Stimulated activated CD4-positive, alpha-beta T cell treated with anti-CD3 and anti-CD28 coated beads, Interleukin-12 subunit alpha, Interleukin-12 subunit beta, amount 100 ng/mL, for 24 hours (primary cell): Measurements from ENCODE around the gene ZNF76.
A peak's percentile ranks its signal among the peaks of the same experiment; 100 is the strongest.

ENCODE experiments used
- DNase-seq, 2 experiments: peaks; one replicate each; pipeline ENCODE4 v3.0.0-alpha.2; 2020; ENCODE audit warnings: low read depth in 2 of 2

The ZNF76 gene

DNA sequence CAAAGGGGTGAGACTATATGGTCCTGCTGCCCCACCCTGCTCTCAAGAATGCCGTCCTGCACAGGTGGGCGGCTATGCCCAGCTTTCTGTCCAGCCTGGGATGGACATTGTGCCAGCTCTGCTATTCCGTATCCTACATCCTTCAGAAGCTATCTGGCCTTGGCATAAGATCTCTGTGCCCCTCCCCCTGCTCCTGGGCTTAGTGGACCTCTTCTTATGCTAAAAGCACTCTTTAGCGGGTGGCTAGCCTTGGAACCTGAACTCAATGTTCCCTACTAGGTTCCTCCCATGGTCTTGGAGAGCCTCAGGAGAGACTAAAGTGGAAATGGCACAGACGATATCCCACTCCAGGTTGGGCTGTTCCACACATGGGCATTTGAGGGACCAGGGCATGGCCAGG, 23.3 kb upstream of the ZNF76 start:
- no peak for DNase-seq

DNA sequence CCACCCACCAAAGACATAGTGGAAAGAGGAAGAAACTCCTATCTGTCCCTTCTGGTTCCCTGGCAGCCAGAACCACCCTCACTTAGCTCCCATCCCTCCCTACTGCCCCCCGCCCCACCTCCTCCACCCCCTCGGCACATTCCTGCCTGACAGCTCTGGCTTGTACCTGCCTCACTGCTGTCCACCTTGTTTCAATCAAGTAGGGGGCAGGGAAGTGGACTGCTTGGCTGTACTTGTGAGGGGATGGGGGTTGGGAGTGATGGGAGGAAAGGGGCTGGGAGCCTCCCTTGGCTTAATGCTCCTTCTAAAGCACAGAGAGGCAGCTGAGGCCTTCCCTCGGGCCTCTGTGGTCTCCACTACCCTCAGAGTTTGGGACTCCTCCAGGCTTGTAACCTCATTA, 22.1 kb upstream of the ZNF76 start:
- no peak for DNase-seq

DNA sequence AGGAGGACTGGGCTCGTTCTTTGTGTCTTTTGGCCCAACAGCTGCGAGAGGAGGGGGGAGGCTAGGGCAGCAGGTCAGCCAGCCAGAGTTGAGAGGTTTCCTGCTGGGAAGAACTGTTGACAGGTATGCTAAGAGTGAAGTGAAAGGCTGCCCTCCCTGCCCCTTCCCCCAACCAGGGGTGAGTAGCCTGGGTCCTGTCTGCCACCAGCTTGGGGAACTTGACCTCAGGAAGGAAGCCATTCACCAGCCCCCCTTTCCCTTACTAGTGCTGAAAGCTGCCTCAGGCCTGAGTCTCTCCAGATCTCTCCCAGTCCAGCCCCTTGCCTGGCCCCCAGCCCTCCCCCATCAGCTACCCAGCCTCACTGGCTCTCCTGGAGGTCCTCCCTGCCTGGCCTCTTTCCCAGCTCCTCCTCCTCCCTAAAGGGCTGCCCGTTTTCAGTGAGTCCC, 20.7 kb upstream of the ZNF76 start:
- no peak for DNase-seq

DNA sequence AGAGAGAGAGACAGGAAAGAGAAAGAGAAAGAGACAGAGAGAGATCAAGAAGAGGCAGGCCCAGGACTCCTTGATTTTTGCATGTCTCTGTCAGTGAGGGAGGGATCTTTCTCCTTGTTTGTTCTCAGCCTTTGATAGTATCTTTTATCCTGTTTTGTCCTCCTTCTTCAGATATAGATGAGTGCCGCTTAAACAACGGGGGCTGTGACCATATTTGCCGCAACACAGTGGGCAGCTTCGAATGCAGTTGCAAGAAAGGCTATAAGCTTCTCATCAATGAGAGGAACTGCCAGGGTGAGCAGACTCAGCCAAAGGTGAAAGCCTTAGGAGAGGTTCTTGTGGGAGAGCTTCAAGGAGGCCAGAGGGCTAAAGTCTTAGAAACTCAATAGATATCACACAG, 20.0 kb upstream of the ZNF76 start:
- no peak for DNase-seq

DNA sequence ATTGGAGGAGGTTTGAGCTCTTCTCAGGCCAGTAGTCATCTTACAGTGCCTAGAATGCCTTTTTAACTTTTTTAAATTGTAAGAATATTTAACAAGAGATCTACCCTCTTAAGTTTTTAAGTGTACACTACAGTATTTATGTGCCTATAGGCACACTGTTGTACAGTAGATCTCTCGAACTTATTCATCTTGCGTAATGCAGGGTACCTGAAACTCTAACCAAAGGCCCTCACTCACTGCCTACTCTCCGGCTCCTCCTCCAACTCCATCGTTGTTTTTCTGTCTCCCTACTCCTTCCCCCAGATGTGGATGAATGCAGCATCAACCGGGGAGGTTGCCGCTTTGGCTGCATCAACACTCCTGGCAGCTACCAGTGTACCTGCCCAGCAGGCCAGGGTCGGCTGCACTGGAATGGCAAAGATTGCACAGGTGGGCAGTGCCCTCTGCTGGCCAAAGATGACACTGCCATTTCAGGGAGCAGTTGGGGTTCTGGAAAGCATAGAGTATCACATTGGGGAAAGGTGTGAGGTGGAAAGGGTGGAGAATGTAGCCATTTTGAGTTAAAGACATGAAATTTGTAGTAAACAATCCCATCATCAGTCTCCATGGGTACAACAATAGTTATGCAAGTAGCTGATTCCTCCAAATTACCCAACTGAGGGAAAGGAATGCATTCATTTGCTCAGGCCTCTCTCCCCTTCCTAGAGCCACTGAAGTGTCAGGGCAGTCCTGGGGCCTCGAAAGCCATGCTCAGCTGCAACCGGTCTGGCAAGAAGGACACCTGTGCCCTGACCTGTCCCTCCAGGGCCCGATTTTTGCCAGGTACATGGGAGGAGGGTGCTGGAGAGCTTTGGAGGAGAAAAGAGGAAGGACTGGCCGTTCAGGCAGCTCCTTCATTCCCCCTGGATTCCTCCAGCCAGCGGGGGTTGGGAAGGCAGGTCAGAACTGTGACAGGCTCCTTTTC, 18.4 kb upstream of the ZNF76 start:
- DNase-seq: peak; percentile 50 to 78

DNA sequence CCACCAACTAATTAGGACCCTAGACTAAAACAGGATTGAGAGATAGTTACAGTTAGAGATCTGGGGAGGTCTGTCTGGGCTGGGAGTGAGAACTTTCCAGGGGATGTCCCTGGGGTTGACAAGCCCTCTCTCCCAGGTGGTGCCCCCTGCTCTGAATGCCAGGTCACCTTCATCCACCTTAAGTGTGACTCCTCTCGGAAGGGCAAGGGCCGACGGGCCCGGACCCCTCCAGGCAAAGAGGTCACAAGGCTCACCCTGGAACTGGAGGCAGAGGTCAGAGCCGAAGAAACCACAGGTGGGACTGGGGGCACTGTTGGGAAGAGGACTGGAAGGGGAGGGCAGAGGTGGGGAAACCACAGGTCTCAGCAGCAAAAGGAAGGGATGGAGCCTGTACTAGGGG, 17.0 kb upstream of the ZNF76 start:
- DNase-seq: no peak

DNA sequence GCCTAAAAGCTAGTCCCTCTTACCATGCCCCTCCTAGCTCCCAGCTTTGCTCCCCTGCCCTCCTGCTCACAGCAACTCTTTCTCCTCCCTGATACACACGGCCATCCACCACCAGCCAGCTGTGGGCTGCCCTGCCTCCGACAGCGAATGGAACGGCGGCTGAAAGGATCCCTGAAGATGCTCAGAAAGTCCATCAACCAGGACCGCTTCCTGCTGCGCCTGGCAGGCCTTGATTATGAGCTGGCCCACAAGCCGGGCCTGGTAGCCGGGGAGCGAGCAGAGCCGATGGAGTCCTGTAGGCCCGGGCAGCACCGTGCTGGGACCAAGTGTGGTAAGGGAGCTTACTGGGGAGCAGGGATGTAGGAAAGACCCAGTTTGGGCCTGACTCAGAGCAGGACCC, 16.6 kb upstream of the ZNF76 start:
- DNase-seq: no peak

DNA sequence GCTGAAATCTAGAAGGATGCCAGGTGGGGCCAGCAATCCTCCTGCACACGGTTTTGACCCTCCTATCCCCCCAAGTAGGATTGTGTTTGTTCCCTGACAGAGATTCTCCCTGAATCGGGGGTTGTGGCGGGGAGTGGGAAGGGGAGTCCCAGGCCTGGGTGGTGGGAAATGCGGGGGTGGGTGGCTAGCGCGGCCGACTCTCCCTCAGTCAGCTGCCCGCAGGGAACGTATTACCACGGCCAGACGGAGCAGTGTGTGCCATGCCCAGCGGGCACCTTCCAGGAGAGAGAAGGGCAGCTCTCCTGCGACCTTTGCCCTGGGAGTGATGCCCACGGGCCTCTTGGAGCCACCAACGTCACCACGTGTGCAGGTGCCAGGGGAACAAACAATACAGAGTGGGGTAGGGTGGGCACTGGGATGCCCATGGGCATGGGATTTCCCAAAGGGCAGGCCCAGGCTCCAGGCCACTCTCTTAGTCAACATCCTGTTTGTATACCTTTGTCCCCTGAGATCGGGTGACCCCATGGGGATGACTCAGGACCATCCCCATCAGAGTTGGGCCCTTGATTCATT, 16.1 kb upstream of the ZNF76 start:
- DNase-seq: no peak

DNA sequence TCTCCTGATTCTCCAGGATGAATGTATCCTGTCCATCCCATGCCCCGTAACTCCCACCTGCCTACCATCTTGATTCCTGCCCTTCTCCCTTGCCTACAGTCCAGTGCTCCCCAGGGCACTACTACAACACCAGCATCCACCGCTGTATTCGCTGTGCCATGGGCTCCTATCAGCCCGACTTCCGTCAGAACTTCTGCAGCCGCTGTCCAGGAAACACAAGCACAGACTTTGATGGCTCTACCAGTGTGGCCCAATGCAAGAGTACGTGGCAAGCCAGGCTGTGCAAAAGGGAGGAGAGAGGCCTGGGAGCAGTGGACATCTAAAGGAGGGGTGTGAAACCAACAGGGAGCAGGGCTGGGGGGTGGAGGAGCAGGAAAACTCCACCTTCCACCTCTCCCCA, 15.0 kb upstream of the ZNF76 start:
- DNase-seq: no peak

DNA sequence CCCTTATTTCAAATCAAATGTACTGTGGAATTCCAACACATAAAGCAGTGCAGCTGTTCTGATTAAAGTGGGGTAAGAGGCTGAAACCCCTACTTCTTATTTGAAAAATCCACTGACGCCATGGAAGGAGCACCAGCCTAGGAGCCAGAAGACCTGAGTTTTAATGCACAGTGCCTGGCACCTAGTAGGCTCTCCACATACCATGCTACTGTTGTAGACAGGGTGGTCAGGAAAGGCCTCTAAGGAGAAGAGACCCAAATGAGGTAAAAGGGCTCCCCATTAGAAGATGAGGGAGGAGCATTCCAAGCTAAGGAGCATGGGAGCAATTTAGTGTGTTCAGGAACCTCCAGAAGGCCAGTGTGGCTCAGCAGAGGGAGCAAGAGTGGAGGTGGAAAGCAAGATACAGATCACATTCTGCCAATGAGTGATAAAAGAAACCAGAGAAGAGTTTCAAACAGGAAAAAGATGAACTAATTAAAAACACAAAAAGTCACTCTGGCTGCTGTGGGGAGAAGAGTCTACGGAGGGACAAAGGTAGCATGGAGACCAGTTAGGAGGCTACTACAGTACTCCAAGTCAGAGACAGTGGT, 11.8 kb upstream of the ZNF76 start:
- no peak for DNase-seq

DNA sequence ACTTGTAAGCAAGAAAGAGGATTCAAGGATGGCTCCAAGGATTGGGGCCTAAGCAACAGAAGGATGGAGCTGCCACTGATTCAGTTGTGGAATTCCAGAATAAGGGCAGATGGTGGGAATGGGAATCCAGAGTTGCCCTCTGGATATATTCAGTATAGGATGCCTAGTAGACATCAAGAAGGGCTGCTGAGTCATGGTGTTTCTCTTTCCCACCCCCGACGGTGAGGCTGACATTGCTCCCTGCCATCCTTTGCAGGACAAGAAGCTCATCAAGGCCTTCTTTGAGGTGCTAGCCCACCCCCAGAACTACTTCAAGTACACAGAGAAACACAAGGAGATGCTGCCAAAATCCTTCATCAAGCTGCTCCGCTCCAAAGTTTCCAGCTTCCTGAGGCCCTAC, 11.2 kb upstream of the ZNF76 start:
- no peak for DNase-seq

DNA sequence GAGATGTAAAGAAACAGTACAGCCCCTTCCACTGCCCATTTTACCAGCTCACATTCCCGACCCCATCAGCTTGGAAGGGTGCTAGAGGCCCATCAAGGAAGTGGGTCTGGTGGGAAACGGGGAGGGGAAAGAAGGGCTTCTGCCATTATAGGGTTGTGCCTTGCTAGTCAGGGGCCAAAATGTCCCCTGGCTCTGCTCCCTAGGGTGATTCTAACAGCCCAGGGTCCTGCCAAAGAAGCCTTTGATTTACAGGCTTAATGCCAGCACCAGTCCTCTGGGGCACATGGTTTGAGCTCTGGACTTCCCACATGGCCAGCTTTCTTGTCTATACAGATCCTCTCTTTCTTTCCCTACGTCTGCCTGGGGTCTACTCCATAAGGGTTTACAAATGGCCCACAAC, 10.6 kb upstream of the ZNF76 start:
- DNase-seq: no peak

DNA sequence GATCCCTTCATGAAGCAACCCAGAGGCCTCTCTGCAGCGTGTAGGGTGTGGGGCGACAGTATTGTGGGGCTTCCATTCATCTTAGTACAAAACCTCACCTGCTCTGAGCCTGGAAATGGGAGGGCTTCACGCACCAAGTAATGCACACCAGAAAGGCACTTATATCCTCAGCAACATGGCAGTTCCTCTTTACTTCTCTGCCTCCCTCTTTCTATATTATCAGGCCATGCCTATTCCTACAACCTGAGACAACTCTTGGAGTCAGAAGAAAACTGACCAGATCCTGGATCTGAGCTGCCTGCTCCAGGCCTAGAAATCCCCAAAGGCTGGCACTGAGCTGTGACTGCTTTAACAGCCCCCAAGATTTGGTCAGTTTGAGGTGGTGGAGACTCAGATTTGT, 7.6 kb upstream of the ZNF76 start:
- DNase-seq: no peak

DNA sequence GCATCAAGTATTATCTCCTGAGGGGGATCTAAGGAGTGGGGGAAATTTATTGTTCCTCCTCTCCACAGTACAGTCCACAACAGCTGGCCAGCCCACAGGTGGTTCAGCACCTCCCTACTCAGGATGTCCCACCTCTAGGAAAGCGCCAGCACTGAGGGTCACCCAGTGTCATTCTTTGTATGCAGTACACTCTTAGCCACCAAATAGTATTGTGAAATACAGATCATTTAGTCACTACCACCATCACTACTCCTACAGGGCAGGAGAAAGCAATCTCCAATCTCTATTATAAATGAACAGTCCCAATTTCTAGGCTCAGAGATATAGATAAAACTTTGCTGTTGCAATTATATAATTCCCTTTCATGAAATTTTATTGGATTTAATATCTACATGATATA, 6.3 kb upstream of the ZNF76 start:
- no peak for DNase-seq

DNA sequence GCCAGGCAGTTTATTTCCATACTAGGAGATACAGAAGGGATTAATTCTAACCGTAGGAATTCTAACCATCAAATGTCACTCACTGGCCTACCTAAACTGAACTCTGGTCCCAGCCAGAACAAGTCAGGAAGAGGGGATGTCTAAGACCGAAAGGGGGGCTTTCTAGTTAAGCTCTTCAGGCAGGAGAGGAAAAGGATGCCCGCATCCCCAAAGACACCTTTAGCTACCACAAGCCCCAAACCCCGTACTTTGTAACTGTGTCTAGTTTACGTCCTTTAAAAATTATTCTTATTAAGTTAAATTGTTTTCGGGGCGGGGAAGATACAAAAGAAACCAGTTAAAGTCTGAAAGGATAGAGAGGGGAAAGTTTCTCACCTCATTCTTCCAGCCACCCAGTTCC, 1.2 kb upstream of the ZNF76 start:
- DNase-seq: no peak

DNA sequence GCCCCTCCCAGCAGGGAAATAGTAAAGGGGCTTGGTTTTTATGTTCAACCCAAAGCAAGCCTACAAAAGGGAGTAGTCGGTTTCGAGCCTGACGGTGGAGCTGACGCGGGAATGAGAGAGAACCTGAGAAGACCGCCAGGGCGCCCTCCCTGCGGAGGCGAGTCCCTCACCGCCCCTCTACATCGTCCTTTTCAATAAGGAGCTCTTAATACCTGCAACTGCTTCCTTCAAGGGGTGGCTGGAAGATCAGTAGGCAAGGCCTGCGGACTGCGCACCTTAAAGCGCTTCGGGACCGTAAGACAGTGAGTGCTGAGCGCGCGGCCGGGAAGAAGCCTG, 709 bp upstream of the ZNF76 start:
- peak; percentile 5 to 26 for DNase-seq

DNA sequence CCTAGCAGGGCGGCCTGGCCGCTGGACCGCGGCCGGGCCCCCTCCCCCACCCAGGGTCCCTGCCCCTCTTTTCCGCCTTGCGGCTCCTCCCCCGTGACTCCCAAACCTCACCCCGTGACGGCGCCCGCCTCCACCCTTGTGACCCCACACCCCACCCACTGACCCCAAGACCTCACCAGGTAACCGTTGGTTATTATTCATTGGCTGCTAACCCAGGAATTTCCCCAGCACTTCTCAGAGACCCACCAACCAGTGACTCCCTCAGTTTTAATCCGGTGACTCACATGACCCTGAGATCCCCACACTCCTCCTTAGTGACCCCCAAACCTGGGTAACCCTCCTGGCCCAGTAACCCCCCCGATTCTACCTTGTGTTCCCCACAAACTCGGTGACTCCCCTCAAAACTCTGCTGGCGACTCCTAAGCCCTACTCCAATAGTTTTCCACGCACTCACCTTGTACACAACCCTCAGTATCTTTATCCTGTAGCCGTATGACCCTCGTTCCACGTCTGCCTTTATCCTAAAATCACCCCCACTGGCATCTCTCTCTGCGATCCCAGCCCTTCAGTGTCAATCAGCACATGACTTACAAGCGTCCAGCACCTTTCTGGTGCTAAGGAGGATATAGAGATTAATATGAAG, 534 bp downstream of the ZNF76 start:
- peak; percentile 23 to 62 for DNase-seq

DNA sequence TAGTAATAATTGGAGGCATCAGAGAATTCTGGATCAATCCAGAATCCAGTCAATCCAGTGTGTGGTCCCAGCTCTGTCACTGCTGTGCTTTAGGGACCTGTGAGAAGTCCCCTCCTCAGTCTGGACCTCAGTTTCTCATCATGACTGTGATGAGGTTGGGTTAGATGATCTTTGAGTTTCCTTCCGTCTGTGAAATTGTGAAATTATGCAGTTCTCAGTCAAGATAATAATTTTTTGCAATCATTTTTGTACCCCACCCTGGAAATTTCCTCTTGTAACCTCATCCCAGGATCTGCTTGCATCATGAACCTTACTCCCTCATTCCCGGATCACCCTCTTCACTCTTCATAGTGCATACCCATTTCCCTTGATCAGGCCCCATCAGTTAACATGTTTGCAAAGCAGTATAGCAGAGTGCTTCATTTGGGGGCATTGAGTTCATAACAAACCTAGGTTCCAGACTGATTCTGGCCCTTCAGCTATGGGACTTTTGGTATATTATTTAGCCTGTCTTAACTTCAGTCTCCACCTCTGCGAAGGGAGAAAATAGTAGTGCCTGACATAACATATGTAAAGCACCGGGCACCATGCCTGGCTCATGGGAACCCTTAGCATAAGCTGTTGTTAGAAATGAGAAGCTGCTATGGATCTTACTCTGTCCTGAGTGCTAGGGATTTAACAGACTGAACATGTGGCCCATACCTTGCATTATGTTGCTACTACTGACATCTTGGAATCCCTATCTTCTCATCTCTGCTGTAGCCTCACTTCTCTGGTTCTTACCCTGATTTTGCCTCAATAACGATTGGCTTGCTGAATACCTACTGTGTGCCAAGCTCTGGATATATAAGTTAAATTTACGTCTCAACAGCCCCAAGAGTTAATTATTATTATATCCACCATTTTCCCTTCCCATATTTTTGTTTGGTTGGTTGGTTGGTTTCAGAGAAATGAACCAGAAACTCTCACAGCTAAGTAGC, 1.3 kb downstream of the ZNF76 start:
- no peak for DNase-seq

DNA sequence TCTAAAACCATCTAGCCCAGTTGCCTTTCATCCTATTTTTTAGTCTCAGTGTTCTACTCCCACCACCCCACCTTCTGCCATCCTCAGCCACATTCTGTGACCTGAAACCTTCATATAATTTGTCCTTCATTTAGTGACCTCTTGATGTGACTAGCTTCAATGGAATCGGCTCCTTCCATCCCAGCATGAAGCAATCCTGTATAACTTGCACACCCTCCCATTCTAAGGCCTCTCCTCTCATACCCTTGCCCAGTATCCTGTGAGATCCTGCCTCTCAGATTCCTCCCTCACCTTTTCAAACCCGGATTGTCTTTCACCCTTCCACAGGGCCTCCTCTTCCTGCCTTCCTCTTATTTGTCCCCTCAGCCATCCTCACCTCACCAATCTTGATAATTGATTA, 3.1 kb downstream of the ZNF76 start:
- no peak for DNase-seq

DNA sequence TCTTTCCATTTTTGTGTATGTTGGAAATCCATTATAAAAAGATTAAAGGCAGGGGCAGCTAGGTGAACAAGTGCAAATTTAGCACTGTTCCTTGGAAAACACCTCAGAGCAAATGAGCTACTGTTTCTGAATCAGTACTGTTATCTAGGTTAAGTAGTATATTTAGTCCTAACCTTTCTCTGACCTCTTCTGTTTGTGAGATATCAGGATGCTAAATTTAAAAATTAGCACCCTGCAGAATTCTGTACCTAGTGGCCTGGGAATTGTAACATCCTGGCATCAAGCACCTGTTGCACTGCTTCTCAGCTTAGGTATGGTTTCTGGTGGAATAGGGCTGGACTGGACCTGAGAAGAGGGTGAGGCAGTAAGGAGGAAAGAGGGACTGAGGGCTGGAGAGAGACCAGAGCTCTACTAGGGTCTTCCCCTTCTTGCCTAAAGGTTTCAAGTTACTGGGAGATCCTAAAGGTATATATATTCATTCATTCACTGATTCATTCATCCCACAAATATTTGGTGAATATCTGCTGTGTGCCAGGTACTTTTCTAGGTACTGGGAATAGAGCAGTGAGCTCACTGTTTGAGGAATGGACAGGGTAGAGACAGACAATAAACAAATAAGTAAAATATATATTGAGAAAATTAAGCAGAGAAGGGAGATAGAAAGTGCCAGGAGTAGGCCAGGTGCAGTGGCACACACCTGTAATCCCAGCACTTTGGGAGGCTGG, 5.2 kb downstream of the ZNF76 start:
- no peak for DNase-seq

DNA sequence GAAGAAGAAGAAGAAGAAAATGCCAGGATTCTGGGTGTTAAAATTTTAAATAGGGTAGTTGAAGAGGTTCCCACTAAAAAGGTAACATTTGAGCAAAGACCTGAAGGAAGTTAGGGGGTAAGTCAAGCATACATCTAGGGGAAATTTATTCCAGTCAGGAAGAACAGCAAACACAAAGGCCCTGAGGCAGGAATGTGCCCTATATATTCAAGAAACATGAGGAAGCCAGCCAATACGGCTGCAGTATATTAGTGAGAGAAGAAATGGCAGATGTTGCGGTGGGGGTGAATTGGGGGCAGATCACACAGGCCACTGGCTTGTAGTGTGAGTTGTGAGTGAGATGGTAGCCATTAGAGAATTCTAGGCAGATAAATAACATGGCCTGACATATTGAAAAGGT, 6.0 kb downstream of the ZNF76 start:
- DNase-seq: no peak
